ENCODE measurements around the gene LRRC4. TPM values are rescaled to one million over a fixed set of nuclear protein-coding genes. Genes with fewer than 3 reads are reported as not detected.

The LRRC4 gene
- total RNA-seq, 1 donor from 2014 or later: 0.16 TPM

- TF ChIP-seq CTCF (IDR thresholded peaks at IDR 0.05): no peak
- intact Hi-C loops (cut with micrococcal nuclease): no loop called here
- CTCF ChIA-PET: interaction anchor here (0.7 kb wide), 1 partner anchor 416 kb away, joined by 3 read pairs; no protein-coding TSS in a partner anchor
- POLR2A ChIA-PET: no interaction called here
- no peaks in the 10 kb centered on the region for H3K27me3 Mint-ChIP-seq
- H3K27ac Mint-ChIP-seq: no peak overlapping the region
- H3K4me3 Mint-ChIP-seq: no peak overlapping the region
- peaks cover 25% of the 10 kb centered on the region for H3K4me1 Mint-ChIP-seq
- no peak for ATAC-seq (ENCODE audit: low read depth)
- no peaks in the 10 kb centered on the region for H3K9me3 Mint-ChIP-seq
- H3K36me3 Mint-ChIP-seq (ENCODE audit: low read depth): peaks cover 17% of the 10 kb centered on the region
- no peak for DNase-seq
These were observed 22.5 kb downstream of the LRRC4 start for GRCh38 chr7:128008744-128009143.

- POLR2A ChIA-PET: no interaction called here
- no peaks in the 10 kb centered on the region for H3K9me3 Mint-ChIP-seq
- no peak overlapping the region for H3K27ac Mint-ChIP-seq
- TF ChIP-seq CTCF (IDR thresholded peaks at IDR 0.05): no peak
- peaks cover 31% of the 10 kb centered on the region for H3K4me1 Mint-ChIP-seq
- CTCF ChIA-PET: interaction anchor here (0.7 kb wide), 1 partner anchor 417 kb away, joined by 3 read pairs; no protein-coding TSS in a partner anchor
- peaks cover 16% of the 10 kb centered on the region for H3K36me3 Mint-ChIP-seq (ENCODE audit: low read depth)
- DNase-seq (no peak), ATAC-seq (ENCODE audit: low read depth) (no peak)
- no peak overlapping the region for H3K4me3 Mint-ChIP-seq
- no peaks in the 10 kb centered on the region for H3K27me3 Mint-ChIP-seq
- intact Hi-C loops (cut with micrococcal nuclease): no loop called here
These were observed 23.1 kb downstream of the LRRC4 start for GRCh38 chr7:128008141-128008540.

GRCh38 chr7:128007303-128007680, 23.9 kb downstream of the LRRC4 start:
- no peak overlapping the region for H3K4me3 Mint-ChIP-seq
- ChIA-PET CTCF (no interaction called here), POLR2A (no interaction called here)
- no peak for TF ChIP-seq CTCF (IDR thresholded peaks at IDR 0.05)
- H3K4me1 Mint-ChIP-seq: peaks cover 39% of the 10 kb centered on the region
- no peaks in the 10 kb centered on the region for H3K27me3 Mint-ChIP-seq
- peaks cover 12% of the 10 kb centered on the region for H3K36me3 Mint-ChIP-seq (ENCODE audit: low read depth)
- H3K27ac Mint-ChIP-seq: no peak overlapping the region
- no peaks in the 10 kb centered on the region for H3K9me3 Mint-ChIP-seq
- ATAC-seq (ENCODE audit: low read depth) (no peak), DNase-seq (no peak)
- intact Hi-C loops (cut with micrococcal nuclease): no loop called here

- Mint-ChIP-seq H3K36me3 (ENCODE audit: low read depth) (peaks cover 14% of the 10 kb centered on the region), H3K9me3 (no peaks in the 10 kb centered on the region), H3K27ac (no peak overlapping the region), H3K4me3 (no peak overlapping the region), H3K4me1 (peaks cover 45% of the 10 kb centered on the region), H3K27me3 (no peaks in the 10 kb centered on the region)
- intact Hi-C loops (cut with micrococcal nuclease): no loop called here
- TF ChIP-seq CTCF (IDR thresholded peaks at IDR 0.05): no peak
- DNase-seq (no peak), ATAC-seq (ENCODE audit: low read depth) (no peak)
- POLR2A ChIA-PET: no interaction called here
- CTCF ChIA-PET: no interaction called here
These were observed 24.5 kb downstream of the LRRC4 start for GRCh38 chr7:128006550-128007302.

- DNase-seq: no peak
- CTCF ChIA-PET: no interaction called here
- H3K4me3 Mint-ChIP-seq: peak overlapping the region; percentile 19
- H3K36me3 Mint-ChIP-seq (ENCODE audit: low read depth): peaks cover 18% of the 10 kb centered on the region
- H3K27me3 Mint-ChIP-seq: no peaks in the 10 kb centered on the region
- no peak overlapping the region for H3K27ac Mint-ChIP-seq
- POLR2A ChIA-PET: no interaction called here
- no peak for ATAC-seq (ENCODE audit: low read depth)
- no peak for TF ChIP-seq CTCF (IDR thresholded peaks at IDR 0.05)
- H3K9me3 Mint-ChIP-seq: no peaks in the 10 kb centered on the region
- peaks cover 51% of the 10 kb centered on the region for H3K4me1 Mint-ChIP-seq
- intact Hi-C loops (cut with micrococcal nuclease): no loop called here
These were observed 25.5 kb downstream of the LRRC4 start for GRCh38 chr7:128005759-128006159.

Data from activated B cell treated with CpG ODN at 0.5 μM for 24 hours (primary cell).